GM12892 (cell line): ENCODE measurements around the gene MGST2. TPM values are rescaled to one million over a fixed set of nuclear protein-coding genes. Genes with fewer than 3 reads are reported as not detected.

Experiments used
- DNase-seq: peaks from one replicate; pipeline ENCODE4 v3.0.0; 2011; ENCODE audit not compliant: insufficient read length
- FAIRE-seq: peaks from 2 replicates; lab custom pipeline; 2011; peaks lifted over from hg19 to GRCh38; lab: Jason Lieb, UNC
- POLR2A ChIP-seq: IDR thresholded peaks from 2 replicates; pipeline ENCODE4 v1.6.1; 2011; ENCODE audit warnings: low read depth, low read length, control low read depth
- POLR2AphosphoS5 ChIP-seq: IDR thresholded peaks from 2 replicates; pipeline ENCODE4 v1.6.1; 2011; ENCODE audit warnings: low read depth, low read length, control low read depth
- TAF1 ChIP-seq: IDR thresholded peaks from 2 replicates; pipeline ENCODE4 v1.6.1; 2011; ENCODE audit warnings: low read depth, mild to moderate bottlenecking, control low read depth, low read length, borderline replicate concordance
- polyA plus RNA-seq: library from polyadenylated mRNA; unstranded; fragments of >200 nt; gene quantifications from one replicate; pipeline ENCODE4 v1.2.1, GENCODE V29; 2012; ENCODE audit warnings: missing spikeins, inconsistent platforms; ENCODE audit not compliant: missing spikeins

The MGST2 gene
- polyA plus RNA-seq: 7.4 TPM

- TF ChIP-seq TAF1: no peak
- no peak for TF ChIP-seq POLR2AphosphoS5
- no peak for TF ChIP-seq POLR2A
- DNase-seq (peak; percentile 40), FAIRE-seq (peak; percentile 70)
These were observed at the start of gene MGST2 for GRCh38 chr4:139665690-139666529. MGST2 (plus strand) TSS chr4:139665819; CDS start chr4:139666020, 201 bp downstream.

DNA sequence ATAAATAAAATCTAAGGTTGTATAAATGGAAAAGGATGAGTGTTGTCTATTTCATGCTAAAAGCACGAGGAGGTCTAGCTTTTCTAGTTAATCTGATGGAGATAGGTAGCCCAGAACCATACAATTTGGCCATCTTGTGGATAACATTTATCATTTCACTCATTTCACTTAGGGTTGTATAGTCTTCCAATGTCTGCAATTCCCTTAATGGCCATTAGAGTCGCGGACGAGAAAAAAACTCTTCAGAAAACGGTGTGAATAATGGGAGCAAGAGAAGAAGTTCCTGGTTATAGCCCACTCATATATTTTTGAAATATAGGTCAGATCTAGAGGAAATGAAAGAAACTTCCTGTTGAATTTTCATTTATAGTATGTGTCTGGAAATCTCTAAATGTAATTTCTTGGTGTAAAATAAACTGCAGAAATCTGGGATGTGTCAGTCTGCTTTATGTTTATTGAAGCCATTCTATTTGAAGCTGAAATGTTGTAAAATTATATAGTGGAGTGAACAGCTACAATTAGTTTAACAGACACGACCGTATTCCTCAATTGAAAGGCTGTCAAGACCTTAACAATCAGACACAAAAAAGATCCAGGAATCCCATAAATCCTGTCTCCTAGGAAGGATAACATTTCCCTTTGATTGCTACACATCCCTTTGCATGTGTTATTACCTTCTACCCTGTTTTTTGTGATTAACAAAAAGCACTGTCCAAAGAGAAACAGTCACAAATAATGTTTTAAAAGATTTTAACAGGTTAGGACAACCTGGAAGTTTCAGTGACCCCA lies 47.7 kb upstream of the MGST2 start:
- no peak for DNase-seq
- FAIRE-seq: no peak
- TF ChIP-seq POLR2A (no peak), POLR2AphosphoS5 (no peak), TAF1 (no peak)

DNA sequence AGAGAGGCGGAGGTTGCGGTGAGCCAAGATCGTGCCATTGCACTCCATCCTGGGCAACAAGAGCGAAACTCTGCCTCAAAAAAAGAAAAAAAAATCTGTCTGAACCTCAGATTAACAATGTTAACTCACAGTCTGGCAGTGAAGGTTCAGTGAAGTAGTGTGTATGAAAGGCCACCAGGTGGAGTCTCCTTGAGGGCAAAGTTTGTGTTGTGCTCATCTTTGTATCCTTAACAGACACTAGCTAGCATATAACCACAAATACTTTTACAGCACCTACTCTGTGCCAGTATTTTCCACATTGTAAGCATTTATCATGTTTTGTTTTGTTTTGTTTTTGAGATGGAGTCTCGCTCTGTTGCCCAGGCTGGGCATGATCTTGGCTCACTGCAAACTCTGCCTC lies 46.0 kb upstream of the MGST2 start:
- DNase-seq (no peak), FAIRE-seq (no peak)
- TF ChIP-seq TAF1 (no peak), POLR2A (no peak), POLR2AphosphoS5 (no peak)

DNA sequence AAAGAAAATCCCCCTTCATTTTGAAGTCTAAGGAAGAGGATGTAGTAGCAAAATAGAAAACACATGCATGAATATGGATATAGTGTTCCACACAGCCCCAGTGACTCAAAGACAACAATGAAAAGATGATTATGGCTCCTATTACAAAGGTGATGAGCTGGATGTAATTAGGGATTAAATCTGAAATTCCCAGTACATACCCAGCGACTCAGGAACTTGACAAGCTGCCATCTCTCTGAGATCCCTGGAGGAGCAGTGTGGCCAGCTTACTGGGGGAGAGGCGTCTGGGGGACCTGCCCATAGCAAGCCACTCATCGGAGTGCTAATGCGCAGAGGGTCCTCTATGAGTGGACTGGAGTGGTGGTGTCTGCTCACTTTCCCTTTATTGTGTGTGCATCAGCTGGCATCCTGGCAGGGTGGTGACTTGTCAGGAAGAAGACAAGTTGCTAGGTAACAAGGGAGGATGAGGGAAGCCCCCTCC lies 42.7 kb upstream of the MGST2 start:
- DNase-seq (no peak), FAIRE-seq (no peak)
- no peak for TF ChIP-seq POLR2AphosphoS5
- TF ChIP-seq TAF1: no peak
- TF ChIP-seq POLR2A: no peak

GRCh38 chr4:139624441-139625092 lies 41.1 kb upstream of the MGST2 start:
- FAIRE-seq: no peak
- no peak for DNase-seq
- TF ChIP-seq POLR2A (no peak), POLR2AphosphoS5 (no peak), TAF1 (no peak)

GRCh38 chr4:139625093-139625455 lies 40.5 kb upstream of the MGST2 start:
- DNase-seq (no peak), FAIRE-seq (no peak)
- TF ChIP-seq POLR2A (no peak), TAF1 (no peak), POLR2AphosphoS5 (no peak)

- no peak for TF ChIP-seq POLR2AphosphoS5
- TF ChIP-seq TAF1: no peak
- TF ChIP-seq POLR2A: no peak
- no peak for DNase-seq
- no peak for FAIRE-seq
These were observed 40.1 kb upstream of the MGST2 start for GRCh38 chr4:139625482-139625881.

GRCh38 chr4:139628184-139629012 lies 37.2 kb upstream of the MGST2 start:
- TF ChIP-seq TAF1 (no peak), POLR2A (no peak), POLR2AphosphoS5 (no peak)
- FAIRE-seq: no peak
- DNase-seq: no peak

DNA sequence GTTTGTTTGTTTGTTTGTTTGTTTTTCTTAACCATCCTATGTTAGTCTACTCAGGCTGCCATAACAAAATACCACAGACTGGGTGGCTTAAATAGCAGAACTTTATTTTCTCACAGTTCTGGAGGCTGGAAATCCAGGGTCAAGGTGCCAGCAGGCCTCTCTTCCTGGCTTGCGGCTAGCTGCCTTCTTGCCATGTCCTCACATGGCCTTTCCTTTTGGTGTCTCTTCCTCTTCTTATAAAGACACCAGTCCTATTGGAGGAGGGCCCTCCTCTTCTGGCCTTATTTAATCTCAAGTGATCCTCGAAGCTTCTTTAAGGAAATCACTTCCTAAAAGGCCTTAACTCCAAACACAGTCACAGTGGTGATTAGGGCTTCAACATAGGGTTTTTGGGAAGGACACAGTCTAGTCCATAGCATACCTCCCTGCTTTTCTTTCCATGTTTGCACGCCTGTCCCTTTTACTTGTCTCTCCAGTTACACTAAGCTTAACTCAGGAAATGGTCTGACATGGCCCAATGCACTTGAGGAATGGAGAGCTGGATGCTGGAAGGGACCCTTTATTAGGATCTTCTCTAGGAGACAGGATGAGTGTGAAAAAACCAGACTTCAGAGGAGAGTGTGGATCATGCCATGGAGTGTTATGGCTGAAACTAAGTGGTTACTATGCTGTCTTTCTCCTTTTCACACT lies 36.0 kb upstream of the MGST2 start:
- FAIRE-seq (no peak), DNase-seq (no peak)
- no peak for TF ChIP-seq POLR2A
- no peak for TF ChIP-seq POLR2AphosphoS5
- no peak for TF ChIP-seq TAF1

DNA sequence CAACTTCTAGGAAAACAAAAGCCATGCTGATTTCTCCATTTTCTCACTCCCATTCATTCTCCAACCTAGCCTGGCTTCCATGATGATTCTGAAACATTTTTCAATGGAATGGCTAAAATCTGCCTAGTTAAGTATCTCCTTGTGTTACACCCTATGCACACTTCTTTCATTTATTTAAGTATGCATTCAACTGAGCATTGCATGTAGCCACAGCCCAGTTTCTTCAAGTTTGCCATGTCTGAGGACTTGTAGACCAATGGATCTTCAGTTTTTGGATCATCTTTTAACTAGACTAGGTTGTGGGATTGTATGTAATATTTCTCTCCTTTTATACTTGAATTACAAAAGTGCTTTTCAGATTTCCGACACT lies 35.5 kb upstream of the MGST2 start:
- no peak for FAIRE-seq
- no peak for TF ChIP-seq POLR2A
- no peak for TF ChIP-seq POLR2AphosphoS5
- no peak for TF ChIP-seq TAF1
- no peak for DNase-seq
